GM18519 (cell line): ENCODE measurements around the gene JDP2.
"Not testable (repeated sequence)": the region's sequence is repeated elsewhere in the genome, so short reads cannot be mapped to it uniquely, and the experiment has no call there.

Source experiments
- ATAC-seq: cut with Tn5 transposase; IDR thresholded peaks from one replicate; pipeline ENCODE4 v1.9.1; 2021; ENCODE audit warnings: mild to moderate bottlenecking, moderate library complexity; ENCODE audit not compliant: unreplicated experiment, low FRiP score

JDP2 gene, protein sequence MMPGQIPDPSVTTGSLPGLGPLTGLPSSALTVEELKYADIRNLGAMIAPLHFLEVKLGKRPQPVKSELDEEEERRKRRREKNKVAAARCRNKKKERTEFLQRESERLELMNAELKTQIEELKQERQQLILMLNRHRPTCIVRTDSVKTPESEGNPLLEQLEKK

DNA sequence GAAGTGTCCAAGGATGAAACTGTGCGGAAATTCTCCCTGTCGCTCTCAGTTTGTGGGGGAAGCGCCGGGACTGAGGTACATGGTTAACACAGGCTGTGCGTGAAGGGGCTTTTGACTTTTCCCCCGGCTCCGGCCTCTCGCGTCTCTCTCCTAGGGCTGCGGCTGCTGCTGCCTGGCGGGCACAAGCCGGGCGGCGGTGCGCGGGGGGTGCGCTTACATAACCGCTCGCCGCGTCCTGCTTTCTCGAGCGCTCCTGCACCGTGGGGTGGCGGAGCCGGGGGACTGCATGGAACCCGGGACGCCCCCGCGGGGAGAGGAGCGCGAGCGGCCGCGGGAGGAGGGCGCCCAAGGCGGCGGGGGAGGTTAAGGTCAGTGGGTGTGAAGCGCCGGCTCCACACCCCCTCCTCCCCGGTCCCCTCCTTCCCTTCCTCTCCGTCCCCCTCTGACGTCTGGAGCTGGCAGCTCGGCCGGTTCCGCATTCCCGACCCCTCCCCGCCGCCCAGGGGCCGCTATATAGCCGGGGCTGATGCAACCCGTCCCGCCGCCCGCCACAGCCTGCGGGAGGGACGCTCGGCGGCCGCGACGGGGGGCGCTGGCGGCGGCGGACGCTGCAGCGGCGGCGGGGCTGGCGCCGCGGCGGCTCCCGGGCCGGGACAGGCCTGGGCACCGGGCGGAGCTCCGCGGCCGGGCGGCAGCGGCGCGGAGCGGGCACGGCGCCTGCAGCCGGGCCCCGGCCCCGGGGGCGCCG lies at the start of gene JDP2:
Gene JDP2, plus strand, starts transcription at position 541 of the 748 bp plus-strand sequence. CDS start 9,899 bp downstream, outside the sequence.
- no peak for ATAC-seq

GRCh38 chr14:75379246-75379929 lies 48.4 kb upstream of the JDP2 start:
- ATAC-seq = no peak

GRCh38 chr14:75379930-75380270 lies 47.9 kb upstream of the JDP2 start:
- no peak for ATAC-seq

DNA sequence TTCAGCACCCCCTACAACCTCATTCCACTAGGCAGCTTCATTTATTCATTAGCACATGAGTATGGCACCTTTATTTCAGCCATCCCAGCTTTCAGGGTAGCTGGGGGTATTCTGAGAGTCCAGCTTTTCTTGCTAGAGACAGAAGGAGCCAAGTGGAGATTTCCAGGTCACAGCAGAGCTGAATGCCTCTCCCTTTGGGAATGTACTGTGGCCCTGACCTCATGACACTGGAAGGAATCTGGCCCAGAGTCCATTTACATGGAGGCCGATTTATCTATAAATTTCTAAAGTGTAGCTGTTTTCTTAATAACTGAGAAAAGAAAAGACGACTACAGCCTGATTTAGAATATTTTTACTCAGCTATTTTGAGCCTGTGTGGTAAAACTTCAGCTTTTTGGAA lies 47.2 kb upstream of the JDP2 start:
- no peak for ATAC-seq

- no peak for ATAC-seq
Measured at GRCh38 chr14:75381642-75382041, 46.2 kb upstream of the JDP2 start.

GRCh38 chr14:75383219-75383618 lies 44.6 kb upstream of the JDP2 start:
- not testable (repeated sequence) for ATAC-seq

- ATAC-seq = no peak
Measured at GRCh38 chr14:75383721-75384120, 44.1 kb upstream of the JDP2 start.

GRCh38 chr14:75389679-75390078 lies 38.1 kb upstream of the JDP2 start:
- no peak for ATAC-seq

- no peak for ATAC-seq
Measured at GRCh38 chr14:75390183-75390582, 37.6 kb upstream of the JDP2 start.

DNA sequence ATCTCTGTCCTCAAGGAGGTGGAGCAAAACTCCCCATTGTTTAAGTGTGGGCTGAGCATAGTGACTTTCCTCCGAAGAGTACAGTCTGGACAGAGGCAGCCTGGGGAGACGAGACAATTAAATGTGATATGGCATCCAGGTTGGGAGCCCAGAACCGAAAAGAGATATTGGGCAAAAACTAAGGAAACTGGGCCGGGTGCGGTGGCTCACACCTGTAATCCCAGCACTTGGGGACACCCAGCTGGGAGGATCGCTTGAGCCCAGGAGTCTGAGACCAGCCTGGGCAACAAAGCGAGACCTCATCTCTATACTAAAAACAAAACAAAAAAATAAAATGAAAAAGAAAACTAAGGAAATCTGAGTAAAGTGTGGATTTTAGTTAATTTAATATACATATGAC lies 35.9 kb upstream of the JDP2 start:
- ATAC-seq = no peak

DNA sequence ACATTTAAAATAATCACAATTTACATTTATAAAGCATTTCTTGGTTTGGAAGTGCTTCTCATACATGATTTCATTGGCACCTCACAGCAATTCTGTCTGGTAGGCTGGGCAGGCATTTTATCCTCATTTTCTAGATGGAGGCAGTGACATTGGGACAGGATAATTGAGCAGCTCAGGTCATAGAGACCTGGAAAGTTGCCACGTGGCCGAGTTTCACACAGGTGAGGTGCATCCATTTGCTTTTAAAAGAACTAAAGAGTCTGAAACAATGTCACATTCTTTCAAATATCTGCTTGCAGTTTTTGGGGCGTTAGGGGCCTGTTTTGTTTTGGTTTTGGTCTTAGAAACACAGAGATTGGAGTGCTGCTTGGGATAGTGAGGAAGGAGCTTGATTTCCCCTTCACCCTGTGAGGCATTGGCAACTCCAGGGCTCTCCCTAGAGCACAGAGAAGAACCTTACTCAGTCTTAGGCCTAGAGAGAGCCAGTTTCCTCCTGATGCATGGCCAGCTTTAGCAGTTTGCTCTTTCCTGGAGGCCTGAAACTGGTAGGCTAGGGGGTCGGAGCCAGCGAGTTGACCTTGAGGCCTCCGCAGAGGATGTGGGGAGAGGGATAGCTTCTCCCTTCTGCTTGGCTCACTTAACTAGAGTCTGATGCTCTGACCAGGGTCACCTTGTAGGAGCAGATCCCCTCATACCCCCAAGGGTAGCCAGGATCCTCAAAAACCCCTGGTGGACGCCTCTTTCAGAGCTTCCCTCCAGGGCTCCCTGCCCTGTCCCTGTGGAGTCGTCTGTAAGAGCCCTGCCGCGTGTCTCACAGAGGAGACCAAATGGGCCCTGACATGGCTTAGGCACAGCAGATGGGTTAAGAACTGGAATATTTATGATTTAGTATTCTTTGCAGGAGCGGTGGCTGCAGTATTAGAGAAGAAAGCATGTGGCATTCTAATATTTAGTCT lies 34.9 kb upstream of the JDP2 start:
- ATAC-seq = no peak

DNA sequence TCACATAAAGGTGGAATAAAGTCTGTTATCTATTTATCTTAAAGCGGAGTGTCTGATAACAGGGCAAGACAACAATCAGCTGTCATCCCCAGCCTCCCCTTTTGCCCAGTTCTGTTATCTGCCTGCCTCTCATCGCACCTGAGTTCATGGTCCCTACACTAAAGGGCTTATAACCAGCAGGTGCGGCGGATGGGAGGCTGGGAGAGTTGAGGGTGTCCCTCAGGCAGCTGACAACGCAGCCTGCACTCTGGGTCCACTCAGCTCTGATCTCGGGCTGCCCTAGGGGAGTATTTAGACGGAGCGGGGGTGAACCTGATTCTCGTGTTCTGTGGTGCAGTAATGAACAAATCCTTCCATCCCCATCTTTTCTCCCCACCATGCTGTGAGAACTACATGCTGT lies 34.0 kb upstream of the JDP2 start:
- no peak for ATAC-seq

DNA sequence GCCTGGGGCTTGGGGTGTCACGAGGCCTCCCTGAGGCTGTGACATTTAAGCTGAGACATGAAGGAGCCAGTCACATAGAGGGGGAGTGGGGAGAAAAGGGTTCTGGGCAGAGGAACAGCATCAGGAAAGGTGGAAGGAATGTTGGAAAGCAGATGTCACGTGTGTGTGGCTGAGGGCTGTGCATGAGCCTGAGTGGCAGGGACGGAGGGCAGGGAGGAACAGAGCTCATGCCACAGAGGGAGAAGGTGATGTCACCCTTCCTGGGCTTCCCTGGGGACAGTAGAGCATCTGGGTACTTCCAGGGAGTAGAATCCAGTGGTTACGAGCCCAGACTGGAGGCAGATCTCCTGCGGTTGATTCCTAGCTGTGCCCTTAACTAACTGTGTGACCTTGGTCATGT lies 32.0 kb upstream of the JDP2 start:
- ATAC-seq = no peak

DNA sequence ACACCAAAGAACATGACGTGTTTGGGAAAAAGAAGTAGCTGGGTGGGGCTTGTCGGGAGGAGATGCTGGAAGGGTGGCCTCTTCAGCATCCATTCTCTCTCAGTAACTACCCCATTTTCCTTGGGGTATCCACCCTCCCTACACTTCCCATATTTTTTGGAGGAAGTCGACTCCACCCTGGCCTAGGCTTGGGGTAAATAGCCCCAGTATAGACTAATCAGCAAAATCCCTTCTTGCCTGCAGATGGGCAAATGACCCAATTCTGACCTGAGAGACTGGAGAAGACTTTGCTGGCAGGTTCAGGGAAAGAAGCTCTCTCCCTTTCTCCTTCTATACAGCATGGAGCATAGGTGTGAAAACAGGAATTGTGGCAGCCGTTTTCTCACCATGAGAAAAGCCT lies 28.5 kb upstream of the JDP2 start:
- ATAC-seq = no peak

DNA sequence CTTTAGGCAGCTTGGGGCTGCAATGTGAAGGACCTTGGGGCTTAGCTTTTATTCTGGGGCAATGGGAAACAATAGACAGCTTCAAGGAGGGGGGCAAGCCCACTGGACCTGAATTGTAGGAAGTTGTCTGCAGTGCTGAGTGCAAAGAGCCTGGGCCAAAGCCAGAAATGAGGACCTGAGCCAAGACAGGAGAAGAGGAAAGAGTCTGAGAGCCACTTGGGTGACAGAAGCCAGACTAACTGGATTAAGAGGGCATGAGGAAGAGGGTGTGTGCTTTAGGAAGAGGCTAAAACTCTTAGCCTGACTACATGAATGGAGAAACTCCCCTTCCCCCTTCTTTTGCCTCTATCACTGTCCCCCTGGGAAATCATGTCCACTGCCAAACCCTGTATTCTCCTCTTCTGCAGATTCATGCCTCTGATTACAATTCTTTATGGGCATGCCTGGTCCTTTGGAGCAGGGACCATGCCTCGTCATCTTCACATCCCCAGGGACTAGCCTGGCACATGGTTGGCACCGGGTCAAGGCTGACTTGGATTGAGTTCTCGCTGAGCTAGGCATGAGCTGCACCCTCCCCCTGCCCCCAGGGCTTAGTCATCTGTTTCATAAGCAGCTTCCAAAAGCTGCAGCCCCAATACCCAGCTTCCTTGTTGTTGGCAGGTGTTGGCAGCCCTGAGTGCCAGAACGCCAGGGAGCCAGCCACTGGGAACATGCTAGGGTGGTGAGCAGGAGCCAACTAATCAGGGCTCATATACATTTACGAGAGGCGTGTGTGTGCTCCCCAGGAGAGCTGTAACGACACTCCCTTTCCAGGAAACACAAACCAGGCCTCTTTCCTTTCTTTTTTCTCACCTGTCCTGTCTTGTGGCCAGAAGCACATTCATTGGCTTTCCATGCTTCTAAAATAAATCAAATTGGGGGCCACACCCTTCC lies 27.7 kb upstream of the JDP2 start:
- ATAC-seq = no peak

DNA sequence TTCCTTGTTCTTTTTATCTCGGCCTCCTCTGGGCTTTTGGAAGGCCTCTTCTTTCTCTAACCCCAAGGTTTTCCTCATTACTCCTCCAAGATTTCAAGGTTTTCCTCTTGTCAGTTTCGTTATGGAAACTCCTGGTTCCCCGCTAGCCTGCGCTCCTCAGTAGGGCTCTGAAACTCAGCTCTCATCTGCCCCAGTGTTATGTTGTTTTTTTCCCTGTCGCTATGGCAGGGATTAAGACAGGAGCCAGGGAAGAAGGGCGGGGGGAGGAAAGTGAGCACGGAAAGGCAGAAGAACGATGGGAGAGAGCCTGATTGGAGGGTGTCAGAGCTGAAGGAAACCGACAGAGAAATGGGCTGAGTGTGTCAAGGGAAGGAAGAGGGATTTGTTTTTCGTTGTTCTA lies 26.5 kb upstream of the JDP2 start:
- ATAC-seq = no peak

GRCh38 chr14:75402867-75403413 lies 24.9 kb upstream of the JDP2 start:
- no peak for ATAC-seq

DNA sequence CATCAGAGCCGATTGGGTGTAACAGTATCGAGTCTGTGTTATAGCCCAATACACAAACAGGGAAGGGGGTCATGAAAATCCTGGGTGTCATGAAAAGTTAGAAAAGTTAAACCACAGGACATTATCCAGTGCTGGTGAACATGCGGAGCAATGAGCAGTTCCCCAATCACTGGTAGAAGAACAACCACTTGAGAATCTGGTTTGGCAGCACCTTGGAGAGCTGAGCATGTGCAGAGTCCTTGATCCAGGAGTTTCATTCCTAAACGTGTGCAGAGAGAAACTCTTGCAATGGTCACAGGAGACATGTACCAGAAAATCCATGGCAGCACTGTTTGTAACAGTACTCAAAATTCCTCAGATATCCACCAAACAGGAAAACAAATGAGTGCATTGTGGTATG lies 23.0 kb upstream of the JDP2 start:
- no peak for ATAC-seq

GRCh38 chr14:75406102-75406501 lies 21.7 kb upstream of the JDP2 start:
- no peak for ATAC-seq
